ENCODE results near the gene VMAC.

Gene VMAC

GRCh38 chr19:5900976-5901375 lies 3.7 kb upstream of the VMAC start:
- Histone ChIP-seq H3F3A (ENCODE audit: control insufficient read depth, insufficient read depth) (no peaks in the 10 kb centered on the region), H3K36me3 (ENCODE audit: control insufficient read depth, low read length) (peaks cover 32% of the 10 kb centered on the region), H4K20me1 (ENCODE audit: control insufficient read depth, insufficient read depth, low read depth, low read length) (no peaks in the 10 kb centered on the region), H3K9me2 (replicated peaks; ENCODE audit: control insufficient read depth, low read length) (no peaks in the 10 kb centered on the region), H3K4me2 (ENCODE audit: low read length) (0 out of 2 replicates have a peak overlapping the region, but pooled peaks have one; percentile 0), H3K79me2 (ENCODE audit: control insufficient read depth, low read length) (peaks cover 58% of the 10 kb centered on the region), H3K4me3 (ENCODE audit: low read length) (no peak overlapping the region), H3K27ac (ENCODE audit: low read depth, low read length) (no peak overlapping the region), H3K4me1 (ENCODE audit: control insufficient read depth, low read length) (peaks cover 20% of the 10 kb centered on the region), H3K9me3 (ENCODE audit: control insufficient read depth, insufficient read depth, low read length) (no peaks in the 10 kb centered on the region), H3K27me3 (ENCODE audit: control insufficient read depth, low read length) (no peaks in the 10 kb centered on the region)
- TF ChIP-seq, protein P1, sequence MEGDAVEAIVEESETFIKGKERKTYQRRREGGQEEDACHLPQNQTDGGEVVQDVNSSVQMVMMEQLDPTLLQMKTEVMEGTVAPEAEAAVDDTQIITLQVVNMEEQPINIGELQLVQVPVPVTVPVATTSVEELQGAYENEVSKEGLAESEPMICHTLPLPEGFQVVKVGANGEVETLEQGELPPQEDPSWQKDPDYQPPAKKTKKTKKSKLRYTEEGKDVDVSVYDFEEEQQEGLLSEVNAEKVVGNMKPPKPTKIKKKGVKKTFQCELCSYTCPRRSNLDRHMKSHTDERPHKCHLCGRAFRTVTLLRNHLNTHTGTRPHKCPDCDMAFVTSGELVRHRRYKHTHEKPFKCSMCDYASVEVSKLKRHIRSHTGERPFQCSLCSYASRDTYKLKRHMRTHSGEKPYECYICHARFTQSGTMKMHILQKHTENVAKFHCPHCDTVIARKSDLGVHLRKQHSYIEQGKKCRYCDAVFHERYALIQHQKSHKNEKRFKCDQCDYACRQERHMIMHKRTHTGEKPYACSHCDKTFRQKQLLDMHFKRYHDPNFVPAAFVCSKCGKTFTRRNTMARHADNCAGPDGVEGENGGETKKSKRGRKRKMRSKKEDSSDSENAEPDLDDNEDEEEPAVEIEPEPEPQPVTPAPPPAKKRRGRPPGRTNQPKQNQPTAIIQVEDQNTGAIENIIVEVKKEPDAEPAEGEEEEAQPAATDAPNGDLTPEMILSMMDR (IDR thresholded peaks at IDR 0.05; ENCODE audit: low read depth, low read length, poor library complexity, severe bottlenecking), result no peak
- no peak for TF ChIP-seq EZH2phosphoT487 (IDR thresholded peaks at IDR 0.05; ENCODE audit: borderline replicate concordance, low read length)

- Histone ChIP-seq H3K9me3 (ENCODE audit: control insufficient read depth, insufficient read depth, low read length) (no peaks in the 10 kb centered on the region), H3K4me2 (ENCODE audit: low read length) (peak overlapping the region; percentile 87), H3K9me2 (replicated peaks; ENCODE audit: control insufficient read depth, low read length) (no peaks in the 10 kb centered on the region), H3K4me1 (ENCODE audit: control insufficient read depth, low read length) (peaks cover 20% of the 10 kb centered on the region), H3F3A (ENCODE audit: control insufficient read depth, insufficient read depth) (no peaks in the 10 kb centered on the region), H3K27me3 (ENCODE audit: control insufficient read depth, low read length) (no peaks in the 10 kb centered on the region), H3K27ac (ENCODE audit: low read depth, low read length) (peak overlapping the region; percentile 77), H3K36me3 (ENCODE audit: control insufficient read depth, low read length) (peaks cover 23% of the 10 kb centered on the region), H4K20me1 (ENCODE audit: control insufficient read depth, insufficient read depth, low read depth, low read length) (no peaks in the 10 kb centered on the region), H3K79me2 (ENCODE audit: control insufficient read depth, low read length) (peaks cover 50% of the 10 kb centered on the region), H3K4me3 (ENCODE audit: low read length) (peak overlapping the region; percentile 99)
- no peak for TF ChIP-seq EZH2phosphoT487 (IDR thresholded peaks at IDR 0.05; ENCODE audit: borderline replicate concordance, low read length)
- TF ChIP-seq, protein P1 (IDR thresholded peaks at IDR 0.05; ENCODE audit: low read depth, low read length, poor library complexity, severe bottlenecking), result no peak
These were observed 1.5 kb upstream of the VMAC start for GRCh38 chr19:5903056-5903623.

DNA sequence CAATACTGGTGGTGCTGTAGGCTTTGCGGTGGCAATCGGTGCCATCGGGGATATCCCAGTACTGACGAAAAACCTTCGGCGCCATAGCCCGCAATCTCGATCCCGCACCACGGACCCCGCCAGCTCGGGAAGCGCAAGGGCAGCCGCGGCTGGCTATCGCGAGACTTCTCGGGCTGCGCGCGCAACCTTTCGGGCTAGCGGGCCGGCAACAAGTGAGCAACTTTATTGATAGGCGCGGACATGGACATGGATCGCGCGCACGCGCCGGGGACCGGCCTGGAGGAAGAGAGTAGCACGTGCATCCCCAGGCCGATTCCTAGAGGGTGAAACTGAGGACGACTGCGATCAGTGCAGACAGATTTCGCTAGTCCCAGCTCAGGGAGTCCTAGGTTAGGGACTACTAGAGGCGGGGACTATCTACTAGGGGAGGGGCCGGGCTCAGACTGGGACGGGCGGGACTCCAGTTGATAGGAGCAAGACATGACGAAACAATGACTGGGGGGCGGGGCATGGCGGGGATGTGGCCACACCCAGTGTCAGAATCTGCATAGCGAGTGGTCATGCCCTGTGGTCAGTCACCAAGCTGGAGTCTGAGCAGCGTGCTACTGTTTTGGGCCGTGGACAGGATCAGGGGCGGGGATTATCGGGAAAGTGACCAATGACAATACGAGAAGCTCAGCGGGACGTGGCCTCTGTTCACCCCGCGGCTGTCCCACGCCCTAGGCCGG lies 884 bp upstream of the VMAC start, which contains the start of gene NDUFA11:
Gene NDUFA11, minus strand, starts transcription at position 167 of the 728 bp plus-strand sequence. Its CDS starts 82 bp downstream, at position 85.
- Histone ChIP-seq H3K27me3 (ENCODE audit: control insufficient read depth, low read length) (no peaks in the 10 kb centered on the region), H3K4me2 (ENCODE audit: low read length) (peak within 1 kb of the TSS; percentile 87), H3K27ac (ENCODE audit: low read depth, low read length) (peak within 1 kb of the TSS; percentile 77), H3K79me2 (ENCODE audit: control insufficient read depth, low read length) (peaks cover 43% of the 10 kb centered on the region), H4K20me1 (ENCODE audit: control insufficient read depth, insufficient read depth, low read depth, low read length) (no peaks in the 10 kb centered on the region), H3F3A (ENCODE audit: control insufficient read depth, insufficient read depth) (no peaks in the 10 kb centered on the region), H3K9me2 (replicated peaks; ENCODE audit: control insufficient read depth, low read length) (no peaks in the 10 kb centered on the region), H3K9me3 (ENCODE audit: control insufficient read depth, insufficient read depth, low read length) (no peaks in the 10 kb centered on the region), H3K4me3 (ENCODE audit: low read length) (peak within 1 kb of the TSS; percentile 99), H3K4me1 (ENCODE audit: control insufficient read depth, low read length) (peaks cover 20% of the 10 kb centered on the region), H3K36me3 (ENCODE audit: control insufficient read depth, low read length) (peaks cover 23% of the 10 kb centered on the region)
- TF ChIP-seq EZH2phosphoT487 (IDR thresholded peaks at IDR 0.05; ENCODE audit: borderline replicate concordance, low read length), result no peak
- TF ChIP-seq, protein P1 (IDR thresholded peaks at IDR 0.05; ENCODE audit: low read depth, low read length, poor library complexity, severe bottlenecking), result no peak

Measured in DOHH2 (cell line).